Panc1 (cell line): ENCODE data around the gene PSEN2. TPM values are rescaled to one million over a fixed set of nuclear protein-coding genes. Genes with fewer than 3 reads are reported as not detected.

Source experiments
- ATAC-seq: fragments of 200-7000 bp; cut with Tn5 transposase; 2 replicates; pipeline ENCODE4 v1.9.1; 2020; ENCODE audit warnings: mild to moderate bottlenecking, moderate library complexity
- BruUV-seq: library from RNA; stranded (reverse); fragments of 400-500 nt; replicated peaks from 2 replicates; lab custom pipeline; 2021; lab: Mats Ljungman, UMichigan
- CTCF ChIA-PET: fragments of 300-600 bp; sonication (Branson Sonifier 250); formaldehyde crosslinking; loops from one replicate; lab custom pipeline; 2022; ENCODE audit warnings: antibody characterized with exemption; lab: Charles Lee
- POLR2A ChIA-PET: fragments of 300-600 bp; sonication (Branson Sonifier 250); formaldehyde crosslinking; loops from one replicate; lab custom pipeline; 2022; ENCODE audit warnings: antibody characterized with exemption; lab: Charles Lee
- DNase-seq: peaks from one replicate; pipeline ENCODE4 v3.0.0-alpha.2; 2010; ENCODE audit warnings: low read depth, low spot score
- H3K27ac ChIP-seq: 2 replicates; pipeline ENCODE4 v1.5.1; 2011; ENCODE audit warnings: mild to moderate bottlenecking, low read length, inconsistent platforms
- H3K27me3 ChIP-seq: fragments of 200-500 bp; sonication (Bioruptor generic); 2 replicates; pipeline ENCODE4 v1.6.0; 2014; ENCODE audit warnings: low read length, inconsistent platforms; ENCODE audit not compliant: control insufficient read depth, insufficient read depth
- H3K36me3 ChIP-seq: fragments of 200-500 bp; sonication (Bioruptor generic); 2 replicates; pipeline ENCODE4 v1.5.1; 2014; ENCODE audit warnings: inconsistent platforms, mild to moderate bottlenecking, low read length, moderate library complexity; ENCODE audit not compliant: control insufficient read depth, insufficient read depth
- H3K4me1 ChIP-seq: 2 replicates; pipeline ENCODE4 v1.5.1; 2011; ENCODE audit warnings: inconsistent platforms, mild to moderate bottlenecking, low read length, moderate library complexity; ENCODE audit not compliant: control insufficient read depth, insufficient read depth
- H3K4me3 ChIP-seq, 2 experiments: 2 replicates each; pipeline ENCODE4 v1.5.1; 2011 to 2012; ENCODE audit warnings: low read depth in 2 of 2, low read length in 2 of 2, mild to moderate bottlenecking in 2 of 2, inconsistent platforms in 1 of 2, moderate library complexity in 1 of 2
- H3K9me3 ChIP-seq: fragments of 200-500 bp; sonication (Bioruptor generic); 2 replicates; pipeline ENCODE4 v1.5.1; 2014; ENCODE audit warnings: low read depth, mild to moderate bottlenecking, inconsistent platforms, low read length, moderate library complexity; ENCODE audit not compliant: control insufficient read depth, insufficient read depth
- POLR2AphosphoS5 ChIP-seq: IDR thresholded peaks from 2 replicates; pipeline ENCODE4 v1.6.1; 2012; ENCODE audit warnings: mild to moderate bottlenecking, low read depth, low read length, moderate library complexity
- SIN3A ChIP-seq: IDR thresholded peaks from 2 replicates; pipeline ENCODE4 v1.6.1; 2012; ENCODE audit warnings: low read depth, mild to moderate bottlenecking, low read length, moderate library complexity, borderline replicate concordance; ENCODE audit not compliant: insufficient read depth
- TCF7L2 ChIP-seq: IDR thresholded peaks from 2 replicates; pipeline ENCODE4 v1.6.1; 2011; ENCODE audit warnings: mild to moderate bottlenecking, low read depth, low read length, inconsistent platforms
- in situ Hi-C: cut with HindIII; loops from 2 replicates; pipeline ENCODE4 v1.10.0; 2016; ENCODE audit warnings: low sequenced_read_pairs, low pct_unique_long_range_greater_than_20kb
- intact Hi-C: fragments of 100-400 bp; cut with micrococcal nuclease; formaldehyde crosslinking; loops from one replicate; pipeline ENCODE4 v1.10.0; 2022; ENCODE audit not compliant: unreplicated experiment
- total RNA-seq: library from RNA; stranded (reverse); gene quantifications from one replicate; pipeline ENCODE4 v1.2.1, GENCODE V29; 2021; ENCODE audit not compliant: unreplicated experiment
- TF ChIP-seq, protein P1 (sequence below): fragments of 450-650 bp; IDR thresholded peaks from 2 replicates; pipeline ENCODE4 v1.5.1; 2017; ENCODE audit warnings: mild to moderate bottlenecking
- TF ChIP-seq, protein P2 (sequence below), 2 experiments: IDR thresholded peaks; 2 replicates each; pipeline ENCODE4 v1.6.1; 2011 to 2012; ENCODE audit warnings: low read depth in 2 of 2, control low read depth in 1 of 2, low read length in 1 of 2, mild to moderate bottlenecking in 1 of 2, moderate library complexity in 1 of 2; ENCODE audit not compliant: insufficient read depth in 1 of 2

The PSEN2 gene
- total RNA-seq, 1 experiment from 2014 or later: 33.3 TPM

DNA sequence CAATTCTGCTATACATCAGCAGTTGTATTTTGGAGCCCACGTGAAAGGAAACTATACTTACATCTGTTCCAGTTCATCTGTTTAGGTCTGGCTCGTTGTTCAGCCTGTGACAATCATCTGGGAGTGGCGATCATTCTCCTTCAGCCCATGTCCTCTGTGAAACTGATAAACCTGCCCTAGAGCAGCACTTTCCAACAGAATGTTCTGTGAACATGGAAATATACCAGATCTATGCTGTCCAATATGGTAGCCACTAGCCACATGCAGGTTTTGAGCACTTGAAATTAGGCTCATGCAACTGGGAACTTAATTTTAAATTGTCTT lies 45.2 kb downstream of the PSEN2 start:
- no TSS peak for BruUV-seq
- Histone ChIP-seq H3K9me3 (no peaks in the 10 kb centered on the region), H3K27me3 (no peaks in the 10 kb centered on the region), H3K4me3 (no peak overlapping the region), H3K27ac (no peak overlapping the region), H3K4me1 (no peaks in the 10 kb centered on the region), H3K36me3 (no peaks in the 10 kb centered on the region)
- in situ Hi-C loops: no loop called here
- ChIA-PET POLR2A (interaction anchor here (1.3 kb wide), 1 partner anchor 15 kb away, joined by 3 read pairs; no protein-coding TSS in a partner anchor), CTCF (no interaction called here)
- intact Hi-C loops: no loop called here
- DNase-seq (no peak), ATAC-seq (no peak)
- TF ChIP-seq POLR2AphosphoS5 (no peak), SIN3A (no peak), TCF7L2 (no peak)
- TF ChIP-seq, protein P1, sequence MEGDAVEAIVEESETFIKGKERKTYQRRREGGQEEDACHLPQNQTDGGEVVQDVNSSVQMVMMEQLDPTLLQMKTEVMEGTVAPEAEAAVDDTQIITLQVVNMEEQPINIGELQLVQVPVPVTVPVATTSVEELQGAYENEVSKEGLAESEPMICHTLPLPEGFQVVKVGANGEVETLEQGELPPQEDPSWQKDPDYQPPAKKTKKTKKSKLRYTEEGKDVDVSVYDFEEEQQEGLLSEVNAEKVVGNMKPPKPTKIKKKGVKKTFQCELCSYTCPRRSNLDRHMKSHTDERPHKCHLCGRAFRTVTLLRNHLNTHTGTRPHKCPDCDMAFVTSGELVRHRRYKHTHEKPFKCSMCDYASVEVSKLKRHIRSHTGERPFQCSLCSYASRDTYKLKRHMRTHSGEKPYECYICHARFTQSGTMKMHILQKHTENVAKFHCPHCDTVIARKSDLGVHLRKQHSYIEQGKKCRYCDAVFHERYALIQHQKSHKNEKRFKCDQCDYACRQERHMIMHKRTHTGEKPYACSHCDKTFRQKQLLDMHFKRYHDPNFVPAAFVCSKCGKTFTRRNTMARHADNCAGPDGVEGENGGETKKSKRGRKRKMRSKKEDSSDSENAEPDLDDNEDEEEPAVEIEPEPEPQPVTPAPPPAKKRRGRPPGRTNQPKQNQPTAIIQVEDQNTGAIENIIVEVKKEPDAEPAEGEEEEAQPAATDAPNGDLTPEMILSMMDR: no peak
- TF ChIP-seq, protein P2, sequence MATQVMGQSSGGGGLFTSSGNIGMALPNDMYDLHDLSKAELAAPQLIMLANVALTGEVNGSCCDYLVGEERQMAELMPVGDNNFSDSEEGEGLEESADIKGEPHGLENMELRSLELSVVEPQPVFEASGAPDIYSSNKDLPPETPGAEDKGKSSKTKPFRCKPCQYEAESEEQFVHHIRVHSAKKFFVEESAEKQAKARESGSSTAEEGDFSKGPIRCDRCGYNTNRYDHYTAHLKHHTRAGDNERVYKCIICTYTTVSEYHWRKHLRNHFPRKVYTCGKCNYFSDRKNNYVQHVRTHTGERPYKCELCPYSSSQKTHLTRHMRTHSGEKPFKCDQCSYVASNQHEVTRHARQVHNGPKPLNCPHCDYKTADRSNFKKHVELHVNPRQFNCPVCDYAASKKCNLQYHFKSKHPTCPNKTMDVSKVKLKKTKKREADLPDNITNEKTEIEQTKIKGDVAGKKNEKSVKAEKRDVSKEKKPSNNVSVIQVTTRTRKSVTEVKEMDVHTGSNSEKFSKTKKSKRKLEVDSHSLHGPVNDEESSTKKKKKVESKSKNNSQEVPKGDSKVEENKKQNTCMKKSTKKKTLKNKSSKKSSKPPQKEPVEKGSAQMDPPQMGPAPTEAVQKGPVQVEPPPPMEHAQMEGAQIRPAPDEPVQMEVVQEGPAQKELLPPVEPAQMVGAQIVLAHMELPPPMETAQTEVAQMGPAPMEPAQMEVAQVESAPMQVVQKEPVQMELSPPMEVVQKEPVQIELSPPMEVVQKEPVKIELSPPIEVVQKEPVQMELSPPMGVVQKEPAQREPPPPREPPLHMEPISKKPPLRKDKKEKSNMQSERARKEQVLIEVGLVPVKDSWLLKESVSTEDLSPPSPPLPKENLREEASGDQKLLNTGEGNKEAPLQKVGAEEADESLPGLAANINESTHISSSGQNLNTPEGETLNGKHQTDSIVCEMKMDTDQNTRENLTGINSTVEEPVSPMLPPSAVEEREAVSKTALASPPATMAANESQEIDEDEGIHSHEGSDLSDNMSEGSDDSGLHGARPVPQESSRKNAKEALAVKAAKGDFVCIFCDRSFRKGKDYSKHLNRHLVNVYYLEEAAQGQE (IDR thresholded peaks at IDR 0.05; ENCODE audit: insufficient read depth in 1 of 2, low read depth in 2 of 2, low read length in 1 of 2): no peak

DNA sequence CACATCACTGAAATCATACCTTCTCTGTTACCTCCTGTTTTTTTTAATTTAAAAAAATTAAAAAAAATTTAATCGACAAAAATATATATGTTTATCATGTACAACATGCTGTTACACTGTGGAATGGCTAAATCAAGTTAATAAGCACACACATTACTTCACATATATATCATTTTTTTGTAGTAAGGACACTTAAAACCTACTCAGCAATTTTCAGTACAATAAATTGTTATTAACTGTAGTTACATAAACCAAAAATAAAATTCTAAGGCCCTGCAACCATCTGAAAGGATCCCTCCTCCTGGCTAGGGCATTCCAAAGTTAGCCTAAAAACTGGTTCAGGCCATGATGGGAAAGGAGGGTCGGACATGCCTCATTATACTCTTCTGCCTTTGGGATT lies 46.1 kb downstream of the PSEN2 start:
- in situ Hi-C loops: no loop called here
- ATAC-seq (no peak), DNase-seq (no peak)
- no peaks in the 10 kb centered on the region for H3K4me1 ChIP-seq
- H3K9me3 ChIP-seq: no peaks in the 10 kb centered on the region
- H3K27me3 ChIP-seq: no peaks in the 10 kb centered on the region
- H3K4me3 ChIP-seq: no peak overlapping the region
- no peak overlapping the region for H3K27ac ChIP-seq
- BruUV-seq: no TSS peak
- ChIA-PET CTCF (no interaction called here), POLR2A (no interaction called here)
- TF ChIP-seq POLR2AphosphoS5 (no peak), TCF7L2 (no peak), SIN3A (no peak)
- TF ChIP-seq, protein P1: no peak
- TF ChIP-seq, protein P2 (IDR thresholded peaks at IDR 0.05; ENCODE audit: insufficient read depth in 1 of 2, low read depth in 2 of 2, low read length in 1 of 2): no peak
- intact Hi-C loops: no loop called here
- H3K36me3 ChIP-seq: no peaks in the 10 kb centered on the region
